Progenitor cell of endocrine pancreas (in vitro differentiated cells): ENCODE data around the gene TRNT1. TPM values are rescaled to one million over a fixed set of nuclear protein-coding genes. Genes with fewer than 3 reads are reported as not detected.

ENCODE experiments used
- DNase-seq: peaks from one replicate; pipeline ENCODE4 v3.0.0; 2021; ENCODE audit warnings: low spot score; ENCODE audit not compliant: unreplicated experiment
- H3K27ac Mint-ChIP-seq: 2 replicates; pipeline ENCODE4 v1.8.0; 2021; ENCODE audit warnings: mild to moderate bottlenecking, moderate library complexity, mixed read lengths
- H3K27me3 Mint-ChIP-seq: 2 replicates; pipeline ENCODE4 v1.8.0; 2021; ENCODE audit warnings: mixed read lengths
- H3K36me3 Mint-ChIP-seq: 2 replicates; pipeline ENCODE4 v1.8.0; 2022; ENCODE audit warnings: mixed read lengths; ENCODE audit not compliant: insufficient read depth
- H3K4me1 Mint-ChIP-seq: 2 replicates; pipeline ENCODE4 v1.8.0; 2021; ENCODE audit warnings: low read depth, mixed read lengths
- H3K4me3 Mint-ChIP-seq: 2 replicates; pipeline ENCODE4 v1.8.0; 2021; ENCODE audit warnings: low read depth, mild to moderate bottlenecking, moderate library complexity, mixed read lengths
- H3K9me3 Mint-ChIP-seq: 2 replicates; pipeline ENCODE4 v1.8.0; 2021; ENCODE audit warnings: low read depth, mixed read lengths
- total RNA-seq: library from RNA; stranded (reverse); gene quantifications from 2 replicates; pipeline ENCODE4 v1.2.1, GENCODE V29; 2021
- TF ChIP-seq, protein P1 (sequence below): fragments of 200-600 bp; sonication (generic); IDR thresholded peaks from one replicate; pipeline ENCODE4 v1.5.0; 2021; ENCODE audit warnings: antibody characterized with exemption, mild to moderate bottlenecking; ENCODE audit not compliant: unreplicated experiment

Gene TRNT1
- total RNA-seq, 1 donor from 2014 or later, result 26.5 TPM

DNA sequence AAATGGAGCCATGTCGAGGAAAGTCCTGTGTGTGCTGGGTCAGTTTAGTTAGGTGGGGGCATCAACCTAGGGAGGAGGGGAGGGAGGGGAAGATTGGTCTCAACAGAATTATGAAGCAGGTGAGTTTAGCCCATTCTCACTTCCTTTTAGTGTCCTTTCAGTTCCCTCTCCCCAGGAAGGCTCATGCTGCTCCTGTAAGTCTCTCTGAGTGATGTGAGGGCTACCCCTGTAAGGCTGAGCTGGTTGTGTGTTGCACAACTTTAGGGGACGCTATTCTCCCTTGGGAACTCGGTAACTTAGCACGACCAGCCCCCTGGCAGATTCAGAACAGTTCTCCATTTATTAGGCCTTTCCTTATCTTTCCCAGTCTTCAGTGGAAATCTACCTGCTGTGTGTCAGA is 37.7 kb upstream of the TRNT1 start:
- DNase-seq, result no peak
- H3K4me1 Mint-ChIP-seq, result peaks cover 1% of the 10 kb centered on the region
- TF ChIP-seq, protein P1, sequence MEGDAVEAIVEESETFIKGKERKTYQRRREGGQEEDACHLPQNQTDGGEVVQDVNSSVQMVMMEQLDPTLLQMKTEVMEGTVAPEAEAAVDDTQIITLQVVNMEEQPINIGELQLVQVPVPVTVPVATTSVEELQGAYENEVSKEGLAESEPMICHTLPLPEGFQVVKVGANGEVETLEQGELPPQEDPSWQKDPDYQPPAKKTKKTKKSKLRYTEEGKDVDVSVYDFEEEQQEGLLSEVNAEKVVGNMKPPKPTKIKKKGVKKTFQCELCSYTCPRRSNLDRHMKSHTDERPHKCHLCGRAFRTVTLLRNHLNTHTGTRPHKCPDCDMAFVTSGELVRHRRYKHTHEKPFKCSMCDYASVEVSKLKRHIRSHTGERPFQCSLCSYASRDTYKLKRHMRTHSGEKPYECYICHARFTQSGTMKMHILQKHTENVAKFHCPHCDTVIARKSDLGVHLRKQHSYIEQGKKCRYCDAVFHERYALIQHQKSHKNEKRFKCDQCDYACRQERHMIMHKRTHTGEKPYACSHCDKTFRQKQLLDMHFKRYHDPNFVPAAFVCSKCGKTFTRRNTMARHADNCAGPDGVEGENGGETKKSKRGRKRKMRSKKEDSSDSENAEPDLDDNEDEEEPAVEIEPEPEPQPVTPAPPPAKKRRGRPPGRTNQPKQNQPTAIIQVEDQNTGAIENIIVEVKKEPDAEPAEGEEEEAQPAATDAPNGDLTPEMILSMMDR, result no peak
- no peaks in the 10 kb centered on the region for H3K27me3 Mint-ChIP-seq
- H3K27ac Mint-ChIP-seq, result no peak overlapping the region
- no peaks in the 10 kb centered on the region for H3K36me3 Mint-ChIP-seq
- no peaks in the 10 kb centered on the region for H3K9me3 Mint-ChIP-seq
- H3K4me3 Mint-ChIP-seq, result no peak overlapping the region

- Mint-ChIP-seq H3K36me3 (no peaks in the 10 kb centered on the region), H3K4me1 (no peaks in the 10 kb centered on the region), H3K9me3 (no peaks in the 10 kb centered on the region), H3K27me3 (peaks cover 11% of the 10 kb centered on the region), H3K4me3 (no peak overlapping the region), H3K27ac (no peak overlapping the region)
- TF ChIP-seq, protein P1, result no peak
- DNase-seq, result no peak
These were observed 28.8 kb upstream of the TRNT1 start for GRCh38 chr3:3097958-3098357.

GRCh38 chr3:3101660-3102458 is 24.9 kb upstream of the TRNT1 start:
- TF ChIP-seq, protein P1, result no peak
- Mint-ChIP-seq H3K9me3 (no peaks in the 10 kb centered on the region), H3K27me3 (peaks cover 10% of the 10 kb centered on the region), H3K4me3 (no peak overlapping the region), H3K27ac (no peak overlapping the region), H3K36me3 (no peaks in the 10 kb centered on the region), H3K4me1 (no peaks in the 10 kb centered on the region)
- no peak for DNase-seq

- no peak overlapping the region for H3K27ac Mint-ChIP-seq
- H3K9me3 Mint-ChIP-seq, result no peaks in the 10 kb centered on the region
- peaks cover 6% of the 10 kb centered on the region for H3K27me3 Mint-ChIP-seq
- H3K4me3 Mint-ChIP-seq, result no peak overlapping the region
- no peaks in the 10 kb centered on the region for H3K36me3 Mint-ChIP-seq
- no peaks in the 10 kb centered on the region for H3K4me1 Mint-ChIP-seq
- TF ChIP-seq, protein P1, result no peak
- DNase-seq, result no peak
These were observed 24.0 kb upstream of the TRNT1 start for GRCh38 chr3:3102751-3103150.

- Mint-ChIP-seq H3K36me3 (no peaks in the 10 kb centered on the region), H3K9me3 (no peaks in the 10 kb centered on the region), H3K27ac (no peak overlapping the region), H3K4me3 (no peak overlapping the region), H3K27me3 (peaks cover 8% of the 10 kb centered on the region), H3K4me1 (peaks cover 3% of the 10 kb centered on the region)
- DNase-seq, result no peak
- TF ChIP-seq, protein P1, result no peak
These were observed 21.5 kb upstream of the TRNT1 start for GRCh38 chr3:3105246-3105645.
